GM13976 (cell line): ENCODE data around the gene MXD1.

Source experiments
- DNase-seq: peaks from one replicate; pipeline ENCODE4 v3.0.0; 2012; ENCODE audit warnings: low spot score
- CTCF ChIP-seq: IDR thresholded peaks from 2 replicates; pipeline ENCODE4 v1.5.1; 2012; ENCODE audit warnings: borderline replicate concordance, mild to moderate bottlenecking; ENCODE audit not compliant: insufficient read depth; ENCODE audit errors: extremely low read depth, missing control alignments, control extremely low read depth
- in situ Hi-C: fragments of 300-500 bp; cut with MboI; formaldehyde crosslinking; loops from one replicate; pipeline ENCODE4 v1.12.0; 2022; ENCODE audit warnings: low sequenced_read_pairs, mixed read lengths, inconsistent platforms; ENCODE audit not compliant: unreplicated experiment

The MXD1 gene

GRCh38 chr2:69966496-69966895 is 51.6 kb downstream of the MXD1 start:
- no peak for DNase-seq
- TF ChIP-seq CTCF: no peak
- in situ Hi-C loops: no loop called here

GRCh38 chr2:69968609-69969008 is 53.7 kb downstream of the MXD1 start:
- no peak for DNase-seq
- in situ Hi-C loops: no loop called here
- no peak for TF ChIP-seq CTCF

- no peak for DNase-seq
- in situ Hi-C loops: no loop called here
- TF ChIP-seq CTCF: no peak
Measured at GRCh38 chr2:69969126-69969983, 54.4 kb downstream of the MXD1 start.

DNA sequence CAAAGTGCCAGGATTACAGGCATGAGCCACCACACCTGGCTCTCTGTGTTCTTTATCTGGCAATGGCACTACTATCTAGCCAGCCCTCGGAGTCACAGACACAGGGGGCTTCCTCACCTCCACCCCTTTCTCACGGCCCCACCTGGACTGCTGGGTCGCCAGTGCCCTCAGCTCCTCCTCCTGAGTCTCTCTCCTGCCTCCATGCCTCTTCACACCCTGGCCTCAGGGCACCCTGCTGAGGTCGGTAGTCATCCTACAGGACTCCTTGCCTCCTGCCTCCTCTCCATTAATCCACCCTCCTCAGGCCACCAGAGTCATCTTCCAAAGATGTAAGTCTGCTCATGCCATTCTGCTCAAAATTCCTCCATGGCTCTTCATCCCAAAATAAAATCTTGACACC is 55.1 kb downstream of the MXD1 start:
- TF ChIP-seq CTCF: no peak
- DNase-seq: no peak
- in situ Hi-C loops: no loop called here

DNA sequence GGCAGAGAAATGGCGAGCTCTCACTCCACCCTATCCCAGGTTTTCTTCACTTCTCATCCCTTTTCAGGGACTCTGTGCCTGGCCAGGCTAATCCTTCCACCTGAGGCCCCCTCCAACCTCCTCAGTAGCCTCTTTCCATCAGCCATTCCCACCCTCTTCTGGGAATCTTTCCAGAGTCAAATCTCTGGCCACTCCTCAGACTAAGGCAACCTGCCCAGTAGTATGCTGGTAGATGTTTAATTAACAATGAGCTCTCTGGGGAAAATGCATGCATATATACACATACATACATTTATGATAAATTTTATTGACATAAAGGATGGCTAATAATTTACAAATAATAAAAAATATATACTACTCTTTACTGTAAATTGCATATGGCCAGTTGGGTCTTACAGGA is 57.9 kb downstream of the MXD1 start:
- in situ Hi-C loops: no loop called here
- TF ChIP-seq CTCF: no peak

DNA sequence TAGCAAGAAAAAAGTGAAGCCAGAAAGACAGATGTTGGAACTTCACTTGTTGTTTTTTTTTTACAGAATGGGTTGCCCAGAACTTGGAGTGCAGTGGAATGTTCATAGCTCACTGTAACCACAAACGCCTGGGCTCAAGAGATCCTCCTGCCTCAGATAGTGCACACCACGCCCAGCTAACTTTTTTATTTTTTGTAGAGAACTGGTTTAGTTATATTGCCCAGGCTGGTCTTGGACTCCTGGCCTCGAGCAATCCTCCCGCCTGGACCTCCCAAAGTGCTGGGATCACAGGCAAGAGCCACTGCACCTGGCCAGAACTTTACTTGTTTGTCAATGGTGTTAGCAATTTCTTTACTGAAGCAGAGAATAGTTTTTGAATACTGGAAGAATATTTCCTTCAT is 58.4 kb downstream of the MXD1 start:
- in situ Hi-C loops: no loop called here
- no peak for TF ChIP-seq CTCF

More for the DNA sequence above, 57.9 kb downstream of the MXD1 start:
- DNase-seq: no peak

More for the DNA sequence above, 58.4 kb downstream of the MXD1 start:
- no peak for DNase-seq
